Measurements from ENCODE around the gene SNX13.

The SNX13 gene

DNA sequence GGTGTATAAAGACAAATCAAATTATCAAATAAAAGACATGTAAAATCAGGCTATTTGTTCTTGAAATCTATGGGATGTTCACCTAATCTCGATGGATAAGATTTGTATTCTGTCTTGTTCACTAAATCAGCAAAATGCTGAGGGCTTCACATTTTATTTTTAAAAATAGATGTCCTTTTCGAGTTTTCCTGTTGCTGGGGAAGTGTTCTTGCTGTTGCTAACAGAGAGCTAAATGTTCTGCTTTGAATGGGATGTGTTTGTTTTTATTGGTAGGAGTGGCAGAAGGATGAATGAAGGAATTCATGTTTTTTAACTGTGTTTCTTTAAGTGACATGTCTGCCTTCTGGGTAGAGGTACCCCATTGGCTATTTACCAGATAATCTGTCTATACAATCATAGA is 7.3 kb upstream of the SNX13 start:
- WGBS, 2 experiments, result 81 to 88% methylated on average over 2 of the region's 2 CpGs
- Histone ChIP-seq H3K36me3 (ENCODE audit: control insufficient read depth, insufficient read depth, low read length) (no peaks in the 10 kb centered on the region), H3K4me1 (ENCODE audit: control insufficient read depth, insufficient read depth, low read length) (no peaks in the 10 kb centered on the region), H3K9me3 (ENCODE audit: control insufficient read depth, low read length) (no peaks in the 10 kb centered on the region), H3K27me3 (ENCODE audit: control insufficient read depth, insufficient read depth, low read length, poor library complexity, severe bottlenecking) (no peaks in the 10 kb centered on the region), H3K27ac (ENCODE audit: insufficient read depth, low read depth, low read length, poor library complexity, severe bottlenecking) (no peak overlapping the region), H3K4me3 (ENCODE audit: insufficient read depth, low read depth, low read length) (no peak overlapping the region)

DNA sequence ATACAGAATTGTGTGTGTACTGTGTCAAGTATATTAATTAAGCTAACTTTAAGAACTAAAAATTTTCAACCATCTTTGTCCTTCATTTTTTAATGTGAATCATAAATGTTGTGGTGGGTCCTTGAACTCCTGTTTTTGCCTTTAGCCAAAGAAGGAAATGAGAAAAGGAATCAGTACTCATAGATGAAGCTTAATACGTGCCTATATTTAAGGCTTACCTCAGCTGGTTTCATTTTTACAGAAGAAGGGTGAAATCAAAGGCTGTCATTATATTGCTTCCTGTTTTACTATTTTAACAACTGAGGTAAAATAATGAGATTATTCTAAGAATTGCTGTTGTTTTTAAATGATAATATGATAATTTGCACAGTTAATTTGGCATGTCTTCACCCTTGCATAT is 6.3 kb upstream of the SNX13 start:
- no peaks in the 10 kb centered on the region for H3K27me3 ChIP-seq (ENCODE audit: control insufficient read depth, insufficient read depth, low read length, poor library complexity, severe bottlenecking)
- 100% methylated on average over 1 of the region's 1 CpG for WGBS, 2 experiments
- H3K4me3 ChIP-seq (ENCODE audit: insufficient read depth, low read depth, low read length), result no peak overlapping the region
- H3K4me1 ChIP-seq (ENCODE audit: control insufficient read depth, insufficient read depth, low read length), result no peaks in the 10 kb centered on the region
- no peak overlapping the region for H3K27ac ChIP-seq (ENCODE audit: insufficient read depth, low read depth, low read length, poor library complexity, severe bottlenecking)
- no peaks in the 10 kb centered on the region for H3K9me3 ChIP-seq (ENCODE audit: control insufficient read depth, low read length)
- no peaks in the 10 kb centered on the region for H3K36me3 ChIP-seq (ENCODE audit: control insufficient read depth, insufficient read depth, low read length)

DNA sequence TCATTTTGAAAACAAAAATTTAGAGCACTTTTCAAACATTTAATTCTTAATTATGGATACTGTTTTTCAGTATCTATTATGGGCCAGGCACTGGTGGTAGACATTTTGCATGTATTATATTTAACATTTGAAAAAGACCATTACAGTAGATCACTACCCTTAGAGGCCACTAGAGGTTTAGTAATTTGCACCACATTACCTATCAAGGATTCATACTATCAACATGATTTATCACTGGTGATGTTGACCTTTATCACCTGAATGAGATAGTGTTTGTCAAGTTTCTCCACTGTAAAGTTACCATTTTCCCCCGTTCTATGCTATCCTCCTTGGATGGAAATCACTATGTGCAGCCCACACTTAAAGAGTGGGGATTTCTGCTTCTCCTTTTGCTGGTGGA is 4.4 kb upstream of the SNX13 start:
- Histone ChIP-seq H3K9me3 (ENCODE audit: control insufficient read depth, low read length) (no peaks in the 10 kb centered on the region), H3K36me3 (ENCODE audit: control insufficient read depth, insufficient read depth, low read length) (no peaks in the 10 kb centered on the region), H3K27ac (ENCODE audit: insufficient read depth, low read depth, low read length, poor library complexity, severe bottlenecking) (no peak overlapping the region), H3K27me3 (ENCODE audit: control insufficient read depth, insufficient read depth, low read length, poor library complexity, severe bottlenecking) (no peaks in the 10 kb centered on the region), H3K4me3 (ENCODE audit: insufficient read depth, low read depth, low read length) (no peak overlapping the region), H3K4me1 (ENCODE audit: control insufficient read depth, insufficient read depth, low read length) (no peaks in the 10 kb centered on the region)
- 86 to 100% methylated on average over 1 of the region's 1 CpG for WGBS, 2 experiments

DNA sequence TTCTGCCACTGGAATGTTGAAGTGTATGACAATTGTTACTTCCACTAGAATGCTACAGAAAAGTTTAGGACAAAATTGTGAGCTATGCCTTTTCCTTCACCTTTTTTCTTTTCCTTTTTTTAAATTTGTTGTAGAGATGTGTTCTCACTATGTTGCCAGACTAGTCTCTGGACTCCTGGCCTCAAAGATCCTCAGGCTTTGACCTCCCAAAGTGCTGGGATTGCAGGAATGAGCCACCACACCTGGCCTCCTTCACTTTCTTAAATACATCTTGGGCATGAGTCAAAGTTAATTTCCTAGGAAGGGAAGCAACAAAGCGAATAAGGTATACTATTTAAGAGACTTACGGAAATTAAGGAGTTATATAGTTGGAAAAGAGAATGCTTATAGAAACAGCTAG is 2.7 kb upstream of the SNX13 start:
- H3K4me1 ChIP-seq (ENCODE audit: control insufficient read depth, insufficient read depth, low read length), result peaks cover 7% of the 10 kb centered on the region
- no peak overlapping the region for H3K4me3 ChIP-seq (ENCODE audit: insufficient read depth, low read depth, low read length)
- 100% methylated on average over 2 of the region's 2 CpGs for WGBS, 2 experiments
- no peak overlapping the region for H3K27ac ChIP-seq (ENCODE audit: insufficient read depth, low read depth, low read length, poor library complexity, severe bottlenecking)
- H3K9me3 ChIP-seq (ENCODE audit: control insufficient read depth, low read length), result no peaks in the 10 kb centered on the region
- H3K27me3 ChIP-seq (ENCODE audit: control insufficient read depth, insufficient read depth, low read length, poor library complexity, severe bottlenecking), result no peaks in the 10 kb centered on the region
- no peaks in the 10 kb centered on the region for H3K36me3 ChIP-seq (ENCODE audit: control insufficient read depth, insufficient read depth, low read length)

DNA sequence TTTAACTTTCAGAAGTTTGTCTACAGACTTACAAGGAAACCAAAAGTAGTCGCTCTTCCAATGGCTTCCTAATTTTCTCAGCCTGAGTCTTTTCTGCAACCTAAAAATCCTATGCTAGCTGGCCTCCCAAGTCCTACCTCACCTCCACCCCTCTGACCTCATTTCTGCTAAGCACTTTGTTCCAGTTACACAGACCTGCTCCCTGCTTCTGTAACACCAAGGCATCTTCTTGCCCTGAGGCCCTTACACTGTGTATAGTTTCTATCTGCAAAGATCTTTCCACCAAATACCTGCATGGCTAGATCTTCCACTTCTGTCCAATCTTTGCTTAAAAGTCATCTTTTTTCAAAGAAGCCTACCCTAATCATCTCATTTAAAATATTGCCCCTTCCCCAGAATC is 1.9 kb upstream of the SNX13 start:
- Histone ChIP-seq H3K27ac (ENCODE audit: insufficient read depth, low read depth, low read length, poor library complexity, severe bottlenecking) (no peak overlapping the region), H3K36me3 (ENCODE audit: control insufficient read depth, insufficient read depth, low read length) (no peaks in the 10 kb centered on the region), H3K9me3 (ENCODE audit: control insufficient read depth, low read length) (no peaks in the 10 kb centered on the region), H3K4me1 (ENCODE audit: control insufficient read depth, insufficient read depth, low read length) (peaks cover 7% of the 10 kb centered on the region), H3K4me3 (ENCODE audit: insufficient read depth, low read depth, low read length) (no peak overlapping the region), H3K27me3 (ENCODE audit: control insufficient read depth, insufficient read depth, low read length, poor library complexity, severe bottlenecking) (no peaks in the 10 kb centered on the region)
- WGBS, 2 experiments, result 95 to 97% methylated on average over 1 of the region's 1 CpG

DNA sequence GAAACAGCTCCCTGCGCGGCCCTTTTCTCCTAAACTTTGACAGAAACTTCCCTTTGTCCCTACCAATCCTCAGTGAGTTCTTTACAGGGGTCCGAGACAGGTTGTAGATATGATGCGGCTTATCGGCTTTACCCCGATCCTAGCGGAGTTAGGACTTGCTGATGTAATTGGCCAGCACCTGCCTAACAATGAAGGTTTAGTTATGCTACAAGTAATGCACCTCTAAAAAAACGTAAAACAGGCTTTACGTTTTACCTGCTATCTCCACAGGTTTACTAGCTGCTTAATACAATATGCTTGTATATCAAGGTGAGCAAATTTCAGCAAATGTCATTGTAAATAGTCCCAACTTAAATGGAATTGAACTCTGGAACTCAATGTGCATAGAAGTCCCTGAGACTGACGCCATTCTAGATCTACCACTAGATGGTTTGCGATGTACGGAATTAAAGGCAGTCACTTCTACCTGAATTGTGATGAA is 697 bp upstream of the SNX13 start:
- Histone ChIP-seq H3K4me1 (ENCODE audit: control insufficient read depth, insufficient read depth, low read length) (peaks cover 7% of the 10 kb centered on the region), H3K9me3 (ENCODE audit: control insufficient read depth, low read length) (no peaks in the 10 kb centered on the region)

DNA sequence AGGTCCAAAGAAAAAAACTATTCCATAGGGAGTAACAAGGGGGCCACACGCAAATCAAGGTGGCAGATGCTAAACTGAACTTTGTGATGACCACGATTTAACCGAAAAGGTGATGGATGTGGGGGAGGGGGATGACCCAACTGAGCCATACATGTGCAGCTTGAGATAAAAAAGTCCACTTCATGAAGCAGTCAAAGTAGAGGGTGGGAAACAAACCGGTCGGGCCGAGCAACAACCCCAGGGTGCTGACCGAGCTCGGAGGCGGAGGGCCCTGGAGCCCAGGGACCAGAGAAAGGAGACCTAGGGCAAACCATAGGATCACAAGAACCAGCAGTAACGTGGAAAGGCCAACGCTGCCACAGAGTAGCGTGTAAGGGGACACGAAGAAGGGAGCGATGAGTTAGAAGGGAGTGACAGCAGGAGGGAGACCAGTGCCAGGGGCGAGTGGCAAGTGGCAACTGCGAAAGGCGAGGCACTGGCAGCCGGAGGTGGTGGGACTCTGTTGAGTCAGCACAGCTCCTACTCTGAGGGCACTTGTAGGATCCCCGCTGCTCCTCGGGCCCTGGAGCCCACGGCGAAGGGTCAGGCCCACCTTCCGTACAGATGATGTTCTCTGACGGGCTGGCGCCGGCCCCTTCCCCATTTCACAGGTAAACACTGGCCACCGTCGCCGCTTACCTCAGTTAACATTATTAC is 540 bp downstream of the SNX13 start:
- H3K36me3 ChIP-seq (ENCODE audit: control insufficient read depth, insufficient read depth, low read length), result no peaks in the 10 kb centered on the region
- no peaks in the 10 kb centered on the region for H3K9me3 ChIP-seq (ENCODE audit: control insufficient read depth, low read length)
- no peaks in the 10 kb centered on the region for H3K27me3 ChIP-seq (ENCODE audit: control insufficient read depth, insufficient read depth, low read length, poor library complexity, severe bottlenecking)
- peaks cover 7% of the 10 kb centered on the region for H3K4me1 ChIP-seq (ENCODE audit: control insufficient read depth, insufficient read depth, low read length)
- H3K4me3 ChIP-seq (ENCODE audit: insufficient read depth, low read depth, low read length), result peak overlapping the region; percentile 85
- H3K27ac ChIP-seq (ENCODE audit: insufficient read depth, low read depth, low read length, poor library complexity, severe bottlenecking), result peak overlapping the region; percentile 78
- WGBS, 2 experiments, result 0 to 1% methylated on average over 29 of the region's 29 CpGs

More for the DNA sequence above, 697 bp upstream of the SNX13 start:
- H3K4me3 ChIP-seq (ENCODE audit: insufficient read depth, low read depth, low read length), result peak overlapping the region; percentile 85
- H3K27me3 ChIP-seq (ENCODE audit: control insufficient read depth, insufficient read depth, low read length, poor library complexity, severe bottlenecking), result no peaks in the 10 kb centered on the region
- WGBS, 2 experiments, result 15 to 19% methylated on average over 10 to 12 of the region's 12 CpGs
- H3K27ac ChIP-seq (ENCODE audit: insufficient read depth, low read depth, low read length, poor library complexity, severe bottlenecking), result peak overlapping the region; percentile 78
- no peaks in the 10 kb centered on the region for H3K36me3 ChIP-seq (ENCODE audit: control insufficient read depth, insufficient read depth, low read length)

DNA sequence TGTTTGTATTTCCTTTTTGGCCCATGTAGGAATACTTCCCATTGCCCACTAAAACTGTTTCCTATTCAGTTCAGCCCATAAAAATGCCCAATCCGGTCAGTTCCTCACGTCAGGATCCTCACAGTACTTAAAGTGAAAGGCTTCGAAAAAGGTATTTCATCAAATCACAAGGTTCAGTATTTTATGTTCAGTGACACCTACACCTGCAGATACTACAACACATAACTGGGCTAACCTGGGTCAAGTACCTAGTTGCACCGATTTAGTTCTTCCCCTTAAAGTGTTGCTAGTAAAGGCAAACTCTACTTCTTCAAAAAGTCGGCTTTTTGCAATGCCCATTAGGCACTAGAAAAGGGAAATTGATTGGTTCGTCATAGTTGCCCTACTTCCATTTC is 1.1 kb downstream of the SNX13 start:
- peak overlapping the region; percentile 85 for H3K4me3 ChIP-seq (ENCODE audit: insufficient read depth, low read depth, low read length)
- H3K4me1 ChIP-seq (ENCODE audit: control insufficient read depth, insufficient read depth, low read length), result peaks cover 7% of the 10 kb centered on the region
- H3K9me3 ChIP-seq (ENCODE audit: control insufficient read depth, low read length), result no peaks in the 10 kb centered on the region
- WGBS, 2 experiments, result 38 to 40% methylated on average over 6 of the region's 6 CpGs
- H3K27ac ChIP-seq (ENCODE audit: insufficient read depth, low read depth, low read length, poor library complexity, severe bottlenecking), result no peak overlapping the region
- no peaks in the 10 kb centered on the region for H3K36me3 ChIP-seq (ENCODE audit: control insufficient read depth, insufficient read depth, low read length)
- no peaks in the 10 kb centered on the region for H3K27me3 ChIP-seq (ENCODE audit: control insufficient read depth, insufficient read depth, low read length, poor library complexity, severe bottlenecking)

DNA sequence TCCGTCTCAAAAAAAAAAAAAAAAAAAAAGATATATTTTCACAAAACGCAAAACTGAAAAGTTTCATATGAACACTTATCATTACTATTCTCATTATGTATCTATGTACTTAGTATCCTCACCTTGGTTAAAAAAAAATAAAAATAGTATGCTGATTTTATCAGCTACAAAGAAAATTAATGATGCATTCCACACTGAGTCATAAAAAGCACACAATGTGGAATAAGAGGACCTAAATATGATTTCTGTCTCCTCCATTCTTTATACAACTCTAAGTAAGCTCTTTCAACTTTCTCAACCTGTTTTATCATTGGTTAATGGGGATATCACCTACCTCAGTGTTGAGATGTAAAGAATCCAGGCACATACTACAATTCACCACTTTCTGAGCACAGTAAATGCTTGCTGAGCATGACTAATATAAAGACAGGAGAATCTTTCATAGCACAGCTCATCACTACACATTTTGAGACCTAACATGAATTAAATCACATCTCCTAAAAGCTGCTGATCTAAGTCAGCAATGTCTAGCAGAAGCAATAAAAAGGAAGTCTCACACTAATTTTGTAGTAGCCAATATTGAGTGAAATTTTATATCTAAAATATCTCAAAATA is 2.7 kb downstream of the SNX13 start:
- H3K27ac ChIP-seq (ENCODE audit: insufficient read depth, low read depth, low read length, poor library complexity, severe bottlenecking), result no peak overlapping the region

DNA sequence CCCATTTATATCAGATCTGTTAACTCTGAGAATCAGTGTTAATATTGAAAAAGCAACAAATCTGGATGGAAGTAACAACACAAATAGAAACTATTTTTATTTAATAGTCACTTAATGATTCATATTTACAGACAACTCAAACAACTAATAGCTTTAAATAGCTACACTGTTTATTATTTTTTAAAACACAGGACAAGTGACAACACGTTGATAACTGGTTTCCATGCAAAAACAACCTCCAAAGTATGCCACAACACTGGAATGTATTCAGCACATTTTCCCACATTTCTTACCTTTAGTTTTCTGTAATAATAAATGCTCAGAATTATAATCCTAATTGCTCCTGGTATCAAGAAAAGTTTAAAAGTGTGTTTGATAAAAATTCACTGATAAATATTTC is 4.0 kb downstream of the SNX13 start:
- WGBS, 2 experiments, result 94 to 95% methylated on average over 1 of the region's 1 CpG
- H3K27ac ChIP-seq (ENCODE audit: insufficient read depth, low read depth, low read length, poor library complexity, severe bottlenecking), result no peak overlapping the region
- H3K9me3 ChIP-seq (ENCODE audit: control insufficient read depth, low read length), result no peaks in the 10 kb centered on the region
- peaks cover 7% of the 10 kb centered on the region for H3K4me1 ChIP-seq (ENCODE audit: control insufficient read depth, insufficient read depth, low read length)
- H3K4me3 ChIP-seq (ENCODE audit: insufficient read depth, low read depth, low read length), result no peak overlapping the region
- no peaks in the 10 kb centered on the region for H3K36me3 ChIP-seq (ENCODE audit: control insufficient read depth, insufficient read depth, low read length)
- H3K27me3 ChIP-seq (ENCODE audit: control insufficient read depth, insufficient read depth, low read length, poor library complexity, severe bottlenecking), result no peaks in the 10 kb centered on the region

More for the DNA sequence above, 2.7 kb downstream of the SNX13 start:
- 89 to 100% methylated on average over 1 of the region's 2 CpGs for WGBS, 2 experiments
- H3K9me3 ChIP-seq (ENCODE audit: control insufficient read depth, low read length), result no peaks in the 10 kb centered on the region
- H3K27me3 ChIP-seq (ENCODE audit: control insufficient read depth, insufficient read depth, low read length, poor library complexity, severe bottlenecking), result no peaks in the 10 kb centered on the region
- no peaks in the 10 kb centered on the region for H3K36me3 ChIP-seq (ENCODE audit: control insufficient read depth, insufficient read depth, low read length)
- H3K4me3 ChIP-seq (ENCODE audit: insufficient read depth, low read depth, low read length), result no peak overlapping the region
- H3K4me1 ChIP-seq (ENCODE audit: control insufficient read depth, insufficient read depth, low read length), result peaks cover 7% of the 10 kb centered on the region
